HUDEP-2 (cell line): ENCODE results near the gene KAZN.

Experiments used
- DNase-seq, 76 experiments: peaks; one replicate each; lab custom pipeline; 2025; ENCODE audit not compliant: unreplicated experiment in 76 of 76; lab: John Stamatoyannopoulos, UW

The KAZN gene

GRCh38 chr1:15064217-15064929 lies 465.9 kb downstream of the KAZN start:
- no peak for DNase-seq

GRCh38 chr1:15065291-15065690 lies 466.8 kb downstream of the KAZN start:
- no peak for DNase-seq

- DNase-seq = no peak
Observed at GRCh38 chr1:15065736-15066135, 467.3 kb downstream of the KAZN start.

- DNase-seq = no peak
Observed at GRCh38 chr1:15066191-15066590, 467.7 kb downstream of the KAZN start.

- DNase-seq = no peak
Observed at GRCh38 chr1:15067148-15067547, 468.7 kb downstream of the KAZN start.

- no peak for DNase-seq
Observed at GRCh38 chr1:15068152-15068551, 469.7 kb downstream of the KAZN start.

GRCh38 chr1:15068997-15069396 lies 470.5 kb downstream of the KAZN start:
- no peak for DNase-seq

GRCh38 chr1:15070145-15070748 lies 471.8 kb downstream of the KAZN start:
- no peak for DNase-seq

- no peak for DNase-seq
Observed at GRCh38 chr1:15071936-15072335, 473.5 kb downstream of the KAZN start.

- no peak for DNase-seq
Observed at GRCh38 chr1:15073799-15074308, 475.4 kb downstream of the KAZN start.

- no peak for DNase-seq
Observed at GRCh38 chr1:15075175-15075574, 476.7 kb downstream of the KAZN start.

- DNase-seq = no peak
Observed at GRCh38 chr1:15075817-15076216, 477.3 kb downstream of the KAZN start.

- DNase-seq = no peak
Observed at GRCh38 chr1:15076807-15077206, 478.3 kb downstream of the KAZN start.

GRCh38 chr1:15077384-15077783 lies 478.9 kb downstream of the KAZN start:
- DNase-seq = no peak

GRCh38 chr1:15080328-15081007 lies 482.0 kb downstream of the KAZN start:
- no peak for DNase-seq

- DNase-seq = no peak
Observed at GRCh38 chr1:15081102-15081501, 482.6 kb downstream of the KAZN start.

- no peak for DNase-seq
Observed at GRCh38 chr1:15083578-15083977, 485.1 kb downstream of the KAZN start.

GRCh38 chr1:15088281-15088971 lies 489.9 kb downstream of the KAZN start:
- no peak for DNase-seq

- DNase-seq = no peak
Observed at GRCh38 chr1:15089258-15089992, 490.9 kb downstream of the KAZN start.

GRCh38 chr1:15090373-15090772 lies 491.9 kb downstream of the KAZN start:
- DNase-seq = no peak

- DNase-seq = no peak
Observed at GRCh38 chr1:15094056-15094455, 495.6 kb downstream of the KAZN start.
